Vagina (tissue), 2 donors: ENCODE results near the gene NUP62. TPM values are rescaled to one million over a fixed set of nuclear protein-coding genes. Genes with fewer than 3 reads are reported as not detected.

Experiments
- DNase-seq, 2 donors: peaks; one replicate each; pipeline ENCODE4 v3.0.0-alpha.2; 2017; ENCODE audit errors: extremely low spot score in 2 of 2
- H3K27ac ChIP-seq: fragments of 200-600 bp; sonication (generic); one replicate; pipeline ENCODE4 v1.5.1; 2019
- H3K27me3 ChIP-seq: fragments of 200-600 bp; sonication (generic); one replicate; pipeline ENCODE4 v1.5.1; 2019
- H3K36me3 ChIP-seq, 2 donors: fragments of 200-600 bp; sonication (generic); one replicate each; pipeline ENCODE4 v1.5.1; 2017 to 2019
- H3K4me1 ChIP-seq: fragments of 200-600 bp; sonication (generic); one replicate; pipeline ENCODE4 v1.5.1; 2019
- H3K4me3 ChIP-seq, 2 donors: fragments of 200-600 bp; sonication (generic); 1 replicate in 1 of 2; 2 replicates in 1 of 2; pipeline ENCODE4 v1.5.1; 2016 to 2019
- H3K9me3 ChIP-seq: fragments of 200-600 bp; sonication (generic); one replicate; pipeline ENCODE4 v1.5.1; 2019
- POLR2A ChIP-seq, 2 donors: fragments of 450-650 bp; IDR thresholded peaks; one replicate each; pipeline ENCODE4 v1.6.1; 2017; ENCODE audit warnings: antibody characterized with exemption in 2 of 2, mild to moderate bottlenecking in 2 of 2, moderate library complexity in 2 of 2
- POLR2AphosphoS5 ChIP-seq, 2 donors: sonication (generic); formaldehyde crosslinking; IDR thresholded peaks; one replicate each; pipeline ENCODE4 v1.9.0; 2017; ENCODE audit warnings: antibody characterized with exemption in 2 of 2, mild to moderate bottlenecking in 2 of 2, low read depth in 1 of 2; ENCODE audit not compliant: insufficient read depth in 1 of 2
- intact Hi-C: fragments of 100-400 bp; cut with DNase I; formaldehyde crosslinking; loops from one replicate; pipeline ENCODE4 v1.15.1; 2023
- total RNA-seq: library from RNA; depleted of rRNA; stranded (reverse); fragments of >200 nt; gene quantifications from one replicate; pipeline ENCODE4 v1.2.3, GENCODE V29; 2016
- TF ChIP-seq, protein P1 (sequence below), 3 experiments: fragments of 450-650 bp in 2 of 3; fragments of 200-600 bp in 1 of 3; sonication (generic) in 1 of 3; IDR thresholded peaks; one replicate each; pipeline ENCODE4 v1.5.1; 2017 to 2019; ENCODE audit warnings: antibody characterized with exemption in 3 of 3, mild to moderate bottlenecking in 2 of 3, moderate library complexity in 2 of 3

Gene NUP62
- total RNA-seq, 1 donor from 2014 or later = 38.5 TPM

- Histone ChIP-seq H3K9me3 (no peaks in the 10 kb centered on the region), H3K4me1 (peaks cover 6% of the 10 kb centered on the region), H3K27me3 (no peaks in the 10 kb centered on the region), H3K4me3 (no peak overlapping the region), H3K27ac (no peak overlapping the region), H3K36me3 (peaks cover 0 to 14% of the 10 kb centered on the region in 2 donors)
- TF ChIP-seq POLR2AphosphoS5 (IDR thresholded peaks at IDR 0.05; ENCODE audit: insufficient read depth in 1 of 2, low read depth in 1 of 2) = no peak
- no peak for TF ChIP-seq POLR2A (IDR thresholded peaks at IDR 0.05)
- TF ChIP-seq, protein P1, sequence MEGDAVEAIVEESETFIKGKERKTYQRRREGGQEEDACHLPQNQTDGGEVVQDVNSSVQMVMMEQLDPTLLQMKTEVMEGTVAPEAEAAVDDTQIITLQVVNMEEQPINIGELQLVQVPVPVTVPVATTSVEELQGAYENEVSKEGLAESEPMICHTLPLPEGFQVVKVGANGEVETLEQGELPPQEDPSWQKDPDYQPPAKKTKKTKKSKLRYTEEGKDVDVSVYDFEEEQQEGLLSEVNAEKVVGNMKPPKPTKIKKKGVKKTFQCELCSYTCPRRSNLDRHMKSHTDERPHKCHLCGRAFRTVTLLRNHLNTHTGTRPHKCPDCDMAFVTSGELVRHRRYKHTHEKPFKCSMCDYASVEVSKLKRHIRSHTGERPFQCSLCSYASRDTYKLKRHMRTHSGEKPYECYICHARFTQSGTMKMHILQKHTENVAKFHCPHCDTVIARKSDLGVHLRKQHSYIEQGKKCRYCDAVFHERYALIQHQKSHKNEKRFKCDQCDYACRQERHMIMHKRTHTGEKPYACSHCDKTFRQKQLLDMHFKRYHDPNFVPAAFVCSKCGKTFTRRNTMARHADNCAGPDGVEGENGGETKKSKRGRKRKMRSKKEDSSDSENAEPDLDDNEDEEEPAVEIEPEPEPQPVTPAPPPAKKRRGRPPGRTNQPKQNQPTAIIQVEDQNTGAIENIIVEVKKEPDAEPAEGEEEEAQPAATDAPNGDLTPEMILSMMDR (IDR thresholded peaks at IDR 0.05) = no peak
- intact Hi-C loops = no loop called here
- no peak for DNase-seq
These were observed 11.2 kb downstream of the NUP62 start for GRCh38 chr19:49918089-49918488.

DNA sequence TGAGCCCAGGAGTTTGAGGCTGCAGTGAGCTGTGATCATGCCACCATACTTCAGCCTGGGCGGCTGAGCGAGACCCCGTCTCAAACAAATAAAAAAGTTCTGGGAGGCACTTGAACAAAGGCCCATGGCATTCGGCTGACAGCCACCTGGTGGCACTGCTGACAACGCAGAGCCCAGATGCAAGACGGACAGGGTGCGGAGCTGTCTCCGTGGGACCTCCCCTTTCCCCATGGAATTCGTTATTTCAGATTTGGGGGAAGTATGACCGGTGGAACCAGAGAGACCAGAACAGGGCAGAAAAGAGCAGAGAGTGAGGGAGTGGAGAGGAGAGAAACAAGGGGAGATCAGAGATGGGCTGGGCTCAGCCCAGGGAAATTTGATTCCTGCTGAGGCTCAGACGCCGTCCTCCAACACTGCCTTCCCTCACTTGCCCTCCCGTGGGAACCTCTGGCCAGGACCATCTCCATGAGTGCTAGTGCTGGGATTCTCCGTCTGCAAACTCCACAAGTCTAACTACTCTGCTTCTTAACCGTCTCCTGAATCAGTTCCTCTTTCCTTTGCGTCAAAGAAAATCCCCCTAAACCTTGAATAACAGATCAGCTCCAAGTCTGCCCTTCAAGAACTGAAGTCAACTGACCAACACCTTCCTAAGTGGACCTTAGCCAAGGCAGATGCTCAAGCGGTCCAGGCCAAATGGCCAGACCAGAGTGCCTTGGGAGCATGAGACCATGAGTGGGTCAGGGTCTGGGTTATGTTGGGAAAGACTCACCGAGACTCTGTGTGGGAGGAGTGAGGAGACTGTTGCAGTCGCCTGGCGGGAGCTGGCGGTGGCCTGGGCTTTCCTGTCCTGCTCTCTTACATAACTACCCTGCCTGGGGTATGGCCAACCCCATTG, 12.2 kb downstream of the NUP62 start:
- TF ChIP-seq POLR2AphosphoS5 (IDR thresholded peaks at IDR 0.05; ENCODE audit: insufficient read depth in 1 of 2, low read depth in 1 of 2) = no peak
- TF ChIP-seq, protein P1 (IDR thresholded peaks at IDR 0.05) = no peak
- TF ChIP-seq POLR2A (IDR thresholded peaks at IDR 0.05) = no peak

GRCh38 chr19:49915271-49915670, 14.0 kb downstream of the NUP62 start:
- no peak for TF ChIP-seq POLR2A (IDR thresholded peaks at IDR 0.05)
- no peak for TF ChIP-seq POLR2AphosphoS5 (IDR thresholded peaks at IDR 0.05; ENCODE audit: insufficient read depth in 1 of 2, low read depth in 1 of 2)
- TF ChIP-seq, protein P1 (IDR thresholded peaks at IDR 0.05) = no peak
- Histone ChIP-seq H3K36me3 (no peaks in the 10 kb centered on the region), H3K27ac (no peak overlapping the region), H3K4me3 (no peak overlapping the region), H3K27me3 (no peaks in the 10 kb centered on the region), H3K4me1 (no peaks in the 10 kb centered on the region), H3K9me3 (no peaks in the 10 kb centered on the region)
- intact Hi-C loops = no loop called here
- no peak for DNase-seq

More for the DNA sequence above, 12.2 kb downstream of the NUP62 start:
- H3K36me3 ChIP-seq = peaks cover 0 to 7% of the 10 kb centered on the region in 2 donors
- DNase-seq = no peak
- H3K4me1 ChIP-seq = no peaks in the 10 kb centered on the region
- H3K27ac ChIP-seq = no peak overlapping the region
- no peak overlapping the region for H3K4me3 ChIP-seq
- H3K27me3 ChIP-seq = no peaks in the 10 kb centered on the region
- intact Hi-C loops = no loop called here
- H3K9me3 ChIP-seq = no peaks in the 10 kb centered on the region

- intact Hi-C loops = no loop called here
- no peak for DNase-seq
- Histone ChIP-seq H3K4me1 (no peaks in the 10 kb centered on the region), H3K36me3 (peaks cover 0 to 8% of the 10 kb centered on the region in 2 donors), H3K27me3 (no peaks in the 10 kb centered on the region), H3K4me3 (no peak overlapping the region), H3K9me3 (no peaks in the 10 kb centered on the region), H3K27ac (no peak overlapping the region)
- TF ChIP-seq POLR2AphosphoS5 (IDR thresholded peaks at IDR 0.05; ENCODE audit: insufficient read depth in 1 of 2, low read depth in 1 of 2) (no peak), POLR2A (IDR thresholded peaks at IDR 0.05) (no peak)
- TF ChIP-seq, protein P1 (IDR thresholded peaks at IDR 0.05) = no peak
These were observed 15.6 kb downstream of the NUP62 start for GRCh38 chr19:49913720-49914119.
